Measurements from ENCODE around the gene PRPF19. TPM values are rescaled to one million over a fixed set of nuclear protein-coding genes. Genes with fewer than 3 reads are reported as not detected.

PRPF19 gene
- total and polyA plus RNA-seq, 10 of the 15 experiments (the other 5 are each of a cell fraction or from before 2014, with no cell fraction given): 8.7 to 170 (median 61.3) TPM

- no peaks in the 10 kb centered on the region for H4K20me1 ChIP-seq (ENCODE audit: control insufficient read depth, insufficient read depth)
- ChIA-PET CTCF (interaction anchor here (0.8 to 4.5 kb wide), 28 partner anchors 9 to 478 kb away, joined by 3 to 46 read pairs (median 7); partner anchors contain the start of genes PRPF19, TMEM132A and TMEM216), POLR2A (interaction anchor here (0.6 to 3.2 kb wide), 16 partner anchors 9 to 1299 kb away, joined by 3 to 11 read pairs (median 3); partner anchors contain the start of gene OSBP), RAD21 (ENCODE audit: unreplicated experiment) (interaction anchor here (0.5 to 5.9 kb wide), 30 partner anchors 9 to 884 kb away, joined by 3 to 43 read pairs (median 4); partner anchors contain the start of genes PRPF19 and TMEM132A), SMC1A (ENCODE audit: uncharacterized antibody, unreplicated experiment) (interaction anchor here (0.6 to 5.9 kb wide), 26 partner anchors 9 to 478 kb away, joined by 3 to 76 read pairs (median 8); partner anchors contain the start of genes CD6, MS4A1, PRPF19 and SLC15A3)
- H3K79me2 ChIP-seq (ENCODE audit: control insufficient read depth, insufficient read depth, low read length): peaks cover 38% of the 10 kb centered on the region
- FAIRE-seq (no peak), ATAC-seq (peak; percentile 31), DNase-seq (ENCODE audit: low read depth, low spot score) (no peak)
- peak overlapping the region; percentile 100 for H2AFZ ChIP-seq (ENCODE audit: control insufficient read depth, low read depth, low read length)
- peaks cover 0 to 6% of the 10 kb centered on the region in 2 experiments; a peak in 2 of 4 replicates for H3K36me3 ChIP-seq (ENCODE audit: control insufficient read depth in 2 of 2, insufficient read depth in 2 of 2, low read length in 1 of 2)
- no peaks in the 10 kb centered on the region for H3K27me3 ChIP-seq (replicated peaks in 1 of 2; ENCODE audit: control insufficient read depth in 2 of 2, insufficient read depth in 2 of 2, low read length in 1 of 2)
- peak overlapping the region; percentile 82 for H3K4me3 ChIP-seq
- peak overlapping the region; percentile 94 for H3K27ac ChIP-seq (ENCODE audit: control insufficient read depth, insufficient read depth)
- WGBS (ENCODE audit: insufficient coverage, insufficient replicate concordance, low lambda C conversion rate, missing lambda C conversion rate): under 1% methylated on average over 31 of the region's 31 CpGs
- in situ Hi-C loops (cut with MboI) (no loop called here), intact Hi-C loops (cut with micrococcal nuclease; ENCODE audit: unreplicated experiment) (loop anchor here (2.0 kb wide), 2 partner anchors 38 to 146 kb away; partner anchors contain the start of gene SLC15A3)
- H3K9ac ChIP-seq (ENCODE audit: control insufficient read depth, insufficient read depth, low read length): peak overlapping the region; percentile 85
- peaks cover 58% of the 10 kb centered on the region for H3K4me1 ChIP-seq (ENCODE audit: control insufficient read depth, insufficient read depth, low read length)
- H3K4me2 ChIP-seq (ENCODE audit: control insufficient read depth, insufficient read depth): peak overlapping the region; percentile 99
- no TSS peak for BruUV-seq (replicated peaks)
- H3K9me3 ChIP-seq (replicated peaks; ENCODE audit: control insufficient read depth, insufficient read depth, low read length): no peaks in the 10 kb centered on the region
- TF ChIP-seq FOS (IDR thresholded peaks at IDR 0.05; ENCODE audit: borderline replicate concordance, extremely low read depth, insufficient read length): no peak
- no peak for TF ChIP-seq ZBTB33 (IDR thresholded peaks at IDR 0.05)
- peak; percentile 13 for TF ChIP-seq USF1 (IDR thresholded peaks at IDR 0.05; ENCODE audit: borderline replicate concordance, extremely low read length, insufficient read depth, low read depth, low read length)
- TF ChIP-seq CREB1 (IDR thresholded peaks at IDR 0.05; ENCODE audit: low read depth): no peak
- no peak for TF ChIP-seq STAT3 (IDR thresholded peaks at IDR 0.05; ENCODE audit: low read depth, low read length)
- no peak for TF ChIP-seq REST (IDR thresholded peaks at IDR 0.05; ENCODE audit: low read depth, low read length)
- TF ChIP-seq MAX (IDR thresholded peaks at IDR 0.05; ENCODE audit: low read depth, low read length): peak; percentile 44; the same call in 1 of the 2 replicates
- peak; percentile 6; the same call in 1 of the 2 replicates for TF ChIP-seq ZNF687 (IDR thresholded peaks at IDR 0.05)
- no peak for TF ChIP-seq MYC (IDR thresholded peaks at IDR 0.05; ENCODE audit: insufficient read depth, insufficient read length, insufficient replicate concordance, low read length, severe bottlenecking)
These were observed 8.4 kb upstream of the PRPF19 start for GRCh38 chr11:60914633-60915247.

All from GM12878 (cell line).